ENCODE measurements around the gene STPG3.

GRCh38 chr9:137212520-137212919 lies 38.6 kb upstream of the STPG3 start:
- TF ChIP-seq, protein P1, sequence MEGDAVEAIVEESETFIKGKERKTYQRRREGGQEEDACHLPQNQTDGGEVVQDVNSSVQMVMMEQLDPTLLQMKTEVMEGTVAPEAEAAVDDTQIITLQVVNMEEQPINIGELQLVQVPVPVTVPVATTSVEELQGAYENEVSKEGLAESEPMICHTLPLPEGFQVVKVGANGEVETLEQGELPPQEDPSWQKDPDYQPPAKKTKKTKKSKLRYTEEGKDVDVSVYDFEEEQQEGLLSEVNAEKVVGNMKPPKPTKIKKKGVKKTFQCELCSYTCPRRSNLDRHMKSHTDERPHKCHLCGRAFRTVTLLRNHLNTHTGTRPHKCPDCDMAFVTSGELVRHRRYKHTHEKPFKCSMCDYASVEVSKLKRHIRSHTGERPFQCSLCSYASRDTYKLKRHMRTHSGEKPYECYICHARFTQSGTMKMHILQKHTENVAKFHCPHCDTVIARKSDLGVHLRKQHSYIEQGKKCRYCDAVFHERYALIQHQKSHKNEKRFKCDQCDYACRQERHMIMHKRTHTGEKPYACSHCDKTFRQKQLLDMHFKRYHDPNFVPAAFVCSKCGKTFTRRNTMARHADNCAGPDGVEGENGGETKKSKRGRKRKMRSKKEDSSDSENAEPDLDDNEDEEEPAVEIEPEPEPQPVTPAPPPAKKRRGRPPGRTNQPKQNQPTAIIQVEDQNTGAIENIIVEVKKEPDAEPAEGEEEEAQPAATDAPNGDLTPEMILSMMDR (IDR thresholded peaks at IDR 0.05): no peak
- TF ChIP-seq POLR2A (IDR thresholded peaks at IDR 0.05): no peak

All from adrenal gland (tissue), 5 donors.